SHP77 (cell line): ENCODE measurements around the gene UBE3B.

Experiments used
- DNase-seq, 2 experiments: peaks; one replicate each; lab custom pipeline; 2025; lab: John Stamatoyannopoulos, UW

The UBE3B gene

GRCh38 chr12:109494348-109494881 is 17.0 kb downstream of the UBE3B start:
- DNase-seq = no peak

- no peak for DNase-seq
Measured at GRCh38 chr12:109495012-109495411, 17.6 kb downstream of the UBE3B start.

GRCh38 chr12:109496306-109496705 is 18.9 kb downstream of the UBE3B start:
- no peak for DNase-seq

GRCh38 chr12:109497675-109498074 is 20.2 kb downstream of the UBE3B start:
- no peak for DNase-seq

- no peak for DNase-seq
Measured at GRCh38 chr12:109500406-109501185, 23.2 kb downstream of the UBE3B start.

GRCh38 chr12:109501299-109501698 is 23.9 kb downstream of the UBE3B start:
- no peak for DNase-seq

- DNase-seq = no peak
Measured at GRCh38 chr12:109502332-109502731, 24.9 kb downstream of the UBE3B start.

GRCh38 chr12:109503611-109504010 is 26.2 kb downstream of the UBE3B start:
- no peak for DNase-seq

- no peak for DNase-seq
Measured at GRCh38 chr12:109504068-109504467, 26.6 kb downstream of the UBE3B start.

GRCh38 chr12:109510196-109510595 is 32.8 kb downstream of the UBE3B start:
- no peak for DNase-seq

GRCh38 chr12:109512608-109513007 is 35.2 kb downstream of the UBE3B start:
- DNase-seq = no peak

- no peak for DNase-seq
Measured at GRCh38 chr12:109513051-109513450, 35.6 kb downstream of the UBE3B start.

GRCh38 chr12:109513977-109514376 is 36.5 kb downstream of the UBE3B start:
- peak in 1 of 2 experiments; percentile 31 for DNase-seq

- DNase-seq = peak; percentile 85 to 86
Measured at GRCh38 chr12:109517619-109518018, 40.2 kb downstream of the UBE3B start.

- peak; percentile 51 to 53 for DNase-seq
Measured at GRCh38 chr12:109518820-109519665, 41.6 kb downstream of the UBE3B start.

GRCh38 chr12:109519787-109520186 is 42.4 kb downstream of the UBE3B start:
- DNase-seq = no peak

- DNase-seq = no peak
Measured at GRCh38 chr12:109521831-109522230, 44.4 kb downstream of the UBE3B start.

- DNase-seq = peak; percentile 53 to 71
Measured at GRCh38 chr12:109523071-109523470, 45.6 kb downstream of the UBE3B start.

- peak in 1 of 2 experiments; percentile 11 for DNase-seq
Measured at GRCh38 chr12:109523504-109523903, 46.1 kb downstream of the UBE3B start.

- no peak for DNase-seq
Measured at GRCh38 chr12:109524466-109525278, 47.2 kb downstream of the UBE3B start.

GRCh38 chr12:109525279-109525585 is 47.8 kb downstream of the UBE3B start:
- DNase-seq = no peak

- DNase-seq = no peak
Measured at GRCh38 chr12:109527489-109528123, 50.2 kb downstream of the UBE3B start.
